GM19438 (cell line): Measurements from ENCODE around the gene CAD.
A peak's percentile ranks its signal among the peaks of the same experiment; 100 is the strongest.
"Not testable (repeated sequence)": the region's sequence is repeated elsewhere in the genome, so short reads cannot be mapped to it uniquely, and the experiment has no call there.

Experiments used
- ATAC-seq: cut with Tn5 transposase; IDR thresholded peaks from one replicate; pipeline ENCODE4 v1.9.1; 2021; ENCODE audit warnings: low read depth; ENCODE audit not compliant: unreplicated experiment

CAD gene

GRCh38 chr2:27251766-27252165, 34.6 kb downstream of the CAD start:
- ATAC-seq = no peak

- no peak for ATAC-seq
Observed at GRCh38 chr2:27255187-27255586, 38.0 kb downstream of the CAD start.

GRCh38 chr2:27255660-27256059, 38.5 kb downstream of the CAD start:
- ATAC-seq = no peak

- no peak for ATAC-seq
Observed at GRCh38 chr2:27256855-27257454, 39.8 kb downstream of the CAD start.

- no peak for ATAC-seq
Observed at GRCh38 chr2:27258051-27258450, 40.9 kb downstream of the CAD start.

GRCh38 chr2:27261241-27261925, 44.2 kb downstream of the CAD start:
- ATAC-seq = no peak

- ATAC-seq = no peak
Observed at GRCh38 chr2:27261926-27262298, 44.7 kb downstream of the CAD start.

GRCh38 chr2:27262379-27263286, 45.5 kb downstream of the CAD start, which contains the start of gene SLC30A3:
SLC30A3 (minus strand) TSS chr2:27263047; CDS start chr2:27262906, 141 bp downstream.
- ATAC-seq = peak; percentile 64

- no peak for ATAC-seq
Observed at GRCh38 chr2:27263287-27264252, 46.4 kb downstream of the CAD start.

GRCh38 chr2:27264253-27264752, 47.1 kb downstream of the CAD start:
- ATAC-seq = no peak

GRCh38 chr2:27264753-27265535, 47.8 kb downstream of the CAD start:
- no peak for ATAC-seq

- no peak for ATAC-seq
Observed at GRCh38 chr2:27265536-27265870, 48.3 kb downstream of the CAD start.

GRCh38 chr2:27268296-27268695, 51.1 kb downstream of the CAD start:
- not testable (repeated sequence) for ATAC-seq

- no peak for ATAC-seq
Observed at GRCh38 chr2:27270131-27270530, 53.0 kb downstream of the CAD start.

GRCh38 chr2:27270670-27271069, 53.5 kb downstream of the CAD start:
- ATAC-seq = no peak

GRCh38 chr2:27271631-27272340, 54.6 kb downstream of the CAD start:
- ATAC-seq = no peak

- ATAC-seq = not testable (repeated sequence)
Observed at GRCh38 chr2:27272537-27273522, 55.7 kb downstream of the CAD start.
